IMR-90 (cell line): ENCODE data around the gene PIGW. TPM values are rescaled to one million over a fixed set of nuclear protein-coding genes. Genes with fewer than 3 reads are reported as not detected.

Source experiments
- ATAC-seq: fragments of 200-7000 bp; cut with Tn5 transposase; 2 replicates; pipeline ENCODE4 v1.9.1; 2020; ENCODE audit warnings: low read depth, mild to moderate bottlenecking, moderate library complexity
- BruUV-seq: library from RNA; stranded (reverse); fragments of 400-500 nt; replicated peaks from 2 replicates; lab custom pipeline; 2021; lab: Mats Ljungman, UMichigan
- CTCF ChIA-PET: fragments of 300-600 bp; formaldehyde crosslinking; extraction: SDS; loops from one replicate; lab custom pipeline; 2021; ENCODE audit warnings: antibody characterized with exemption; lab: Yijun Ruan, JAX
- POLR2A ChIA-PET: fragments of 300-600 bp; sonication (Branson Sonifier 250); formaldehyde crosslinking; loops from one replicate; lab custom pipeline; 2022; ENCODE audit warnings: antibody characterized with exemption; ENCODE audit not compliant: unreplicated experiment; lab: Charles Lee
- DNase-seq: peaks from one replicate; pipeline ENCODE4 v3.0.0; 2013
- H2AFZ ChIP-seq: replicated peaks from 2 replicates; pipeline ENCODE3; 2013; ENCODE audit warnings: low read length, mild to moderate bottlenecking; ENCODE audit not compliant: poor library complexity
- H2AK5ac ChIP-seq: 2 replicates; pipeline ENCODE4 v1.6.1; 2013; ENCODE audit warnings: low read depth, low read length, inconsistent platforms
- H2AK9ac ChIP-seq: replicated peaks from 2 replicates; pipeline ENCODE3; 2013; ENCODE audit warnings: mild to moderate bottlenecking, low read depth, low read length, moderate library complexity; ENCODE audit not compliant: poor library complexity
- H2BK120ac ChIP-seq: 2 replicates; pipeline ENCODE4 v1.6.1; 2013; ENCODE audit warnings: low read depth, low read length, inconsistent platforms
- H2BK15ac ChIP-seq: 3 replicates; pipeline ENCODE4 v1.6.1; 2013; ENCODE audit warnings: low read depth, low read length, inconsistent platforms
- H2BK20ac ChIP-seq: 2 replicates; pipeline ENCODE4 v1.6.1; 2013; ENCODE audit warnings: low read depth, mild to moderate bottlenecking, inconsistent platforms, low read length, moderate library complexity
- H2BK5ac ChIP-seq: 2 replicates; pipeline ENCODE4 v1.6.1; 2013; ENCODE audit warnings: mild to moderate bottlenecking, low read depth, low read length, inconsistent platforms; ENCODE audit not compliant: poor library complexity, severe bottlenecking
- H3K14ac ChIP-seq: replicated peaks from 2 replicates; pipeline ENCODE4 v1.6.1; 2013; ENCODE audit warnings: low read depth, low read length, inconsistent platforms
- H3K18ac ChIP-seq: 2 replicates; pipeline ENCODE4 v1.6.1; 2013; ENCODE audit warnings: low read depth, low read length, control low read depth
- H3K23ac ChIP-seq: 2 replicates; pipeline ENCODE4 v1.6.1; 2013; ENCODE audit warnings: low read depth, low read length, inconsistent platforms
- H3K27ac ChIP-seq: 2 replicates; pipeline ENCODE4 v1.5.1; 2013; ENCODE audit warnings: mild to moderate bottlenecking, control low read depth, low read length; ENCODE audit not compliant: insufficient read depth
- H3K27me3 ChIP-seq: 2 replicates; pipeline ENCODE4 v1.6.1; 2013; ENCODE audit warnings: low read length; ENCODE audit not compliant: control insufficient read depth, insufficient read depth
- H3K36me3 ChIP-seq: 2 replicates; pipeline ENCODE4 v1.6.1; 2013; ENCODE audit warnings: low read length, mixed read lengths; ENCODE audit not compliant: control insufficient read depth, insufficient read depth
- H3K4ac ChIP-seq: 2 replicates; pipeline ENCODE4 v1.6.1; 2013; ENCODE audit warnings: low read depth, low read length, inconsistent platforms
- H3K4me1 ChIP-seq: 2 replicates; pipeline ENCODE4 v1.6.1; 2013; ENCODE audit warnings: low read length, mixed read lengths; ENCODE audit not compliant: control insufficient read depth, insufficient read depth
- H3K4me2 ChIP-seq: 2 replicates; pipeline ENCODE4 v1.6.1; 2013; ENCODE audit warnings: low read depth, mild to moderate bottlenecking, control low read depth, low read length, moderate library complexity
- H3K4me3 ChIP-seq: 2 replicates; pipeline ENCODE4 v1.5.1; 2013; ENCODE audit warnings: low read depth, mild to moderate bottlenecking, control low read depth, low read length, moderate library complexity; ENCODE audit not compliant: insufficient read depth
- H3K56ac ChIP-seq: 2 replicates; pipeline ENCODE4 v1.6.1; 2013; ENCODE audit warnings: low read length, inconsistent platforms; ENCODE audit not compliant: insufficient read depth; ENCODE audit errors: extremely low read depth
- H3K79me1 ChIP-seq, 2 experiments: 2 replicates each; pipeline ENCODE4 v1.6.1; 2013; ENCODE audit warnings: low read length in 2 of 2, inconsistent platforms in 1 of 2, low read depth in 1 of 2
- H3K9ac ChIP-seq: 2 replicates; pipeline ENCODE4 v1.6.1; 2013; ENCODE audit warnings: low read depth, low read length, control low read depth
- H3K9me1 ChIP-seq: 2 replicates; pipeline ENCODE4 v1.6.1; 2013; ENCODE audit warnings: low read length, inconsistent platforms; ENCODE audit not compliant: insufficient read depth
- H3K9me3 ChIP-seq: 2 replicates; pipeline ENCODE4 v1.6.1; 2013; ENCODE audit warnings: low read length; ENCODE audit not compliant: control insufficient read depth, insufficient read depth
- H4K20me1 ChIP-seq: 2 replicates; pipeline ENCODE4 v1.6.1; 2013; ENCODE audit warnings: low read length, inconsistent platforms; ENCODE audit not compliant: insufficient read depth
- H4K5ac ChIP-seq: 2 replicates; pipeline ENCODE4 v1.6.1; 2013; ENCODE audit warnings: mild to moderate bottlenecking, low read depth, low read length, control low read depth
- H4K8ac ChIP-seq, 2 experiments: 2 replicates each; pipeline ENCODE4 v1.6.1; 2013; ENCODE audit warnings: low read depth in 2 of 2, low read length in 2 of 2, control low read depth in 1 of 2, inconsistent platforms in 1 of 2
- H4K91ac ChIP-seq: 2 replicates; pipeline ENCODE4 v1.6.1; 2013; ENCODE audit warnings: low read depth, low read length, inconsistent platforms; ENCODE audit not compliant: insufficient read depth
- BHLHE40 ChIP-seq: fragments of 150-350 bp; IDR thresholded peaks from 2 replicates; pipeline ENCODE4 v1.6.1; 2016; ENCODE audit warnings: mild to moderate bottlenecking, low read depth, low read length
- CEBPB ChIP-seq: IDR thresholded peaks from 2 replicates; pipeline ENCODE4 v1.6.1; 2012; ENCODE audit warnings: low read depth, low read length, improper control_type of control experiment
- CHD1 ChIP-seq: IDR thresholded peaks from 2 replicates; pipeline ENCODE4 v1.6.1; 2012; ENCODE audit warnings: low read depth, low read length, improper control_type of control experiment
- FOS ChIP-seq: fragments of 150-350 bp; IDR thresholded peaks from 2 replicates; pipeline ENCODE4 v1.6.1; 2016; ENCODE audit warnings: low read depth, low read length
- MAFK ChIP-seq: IDR thresholded peaks from 2 replicates; pipeline ENCODE4 v1.6.1; 2012; ENCODE audit warnings: low read depth, low read length, improper control_type of control experiment
- MAZ ChIP-seq: IDR thresholded peaks from 2 replicates; pipeline ENCODE4 v1.6.1; 2012; ENCODE audit warnings: low read depth, mild to moderate bottlenecking, low read length, improper control_type of control experiment, moderate library complexity, borderline replicate concordance
- MXI1 ChIP-seq: IDR thresholded peaks from 2 replicates; pipeline ENCODE4 v1.6.1; 2012; ENCODE audit warnings: low read depth, mild to moderate bottlenecking, low read length, moderate library complexity, borderline replicate concordance
- NFE2L2 ChIP-seq: fragments of 150-350 bp; IDR thresholded peaks from 2 replicates; pipeline ENCODE4 v1.6.1; 2016; ENCODE audit warnings: low read depth, mild to moderate bottlenecking, low read length
- POLR2A ChIP-seq: IDR thresholded peaks from 2 replicates; pipeline ENCODE4 v1.6.1; 2012; ENCODE audit warnings: mild to moderate bottlenecking, low read depth, low read length
- RAD21 ChIP-seq: IDR thresholded peaks from 2 replicates; pipeline ENCODE4 v1.6.1; 2012; ENCODE audit warnings: low read length, improper control_type of control experiment
- RCOR1 ChIP-seq: IDR thresholded peaks from 2 replicates; pipeline ENCODE4 v1.6.1; 2012; ENCODE audit warnings: mild to moderate bottlenecking, low read length, improper control_type of control experiment; ENCODE audit not compliant: insufficient replicate concordance
- RFX5 ChIP-seq: IDR thresholded peaks from 2 replicates; pipeline ENCODE4 v1.8.0; 2012; ENCODE audit warnings: low read depth, mild to moderate bottlenecking, low read length, moderate library complexity
- SMC3 ChIP-seq: fragments of 150-350 bp; IDR thresholded peaks from 2 replicates; pipeline ENCODE4 v1.6.1; 2016; ENCODE audit warnings: low read depth, mild to moderate bottlenecking, antibody characterized with exemption, low read length, moderate library complexity
- WGBS, 2 experiments: methylation state at CpG; one replicate each; pipeline versions ENCODE4 v1.1.5 to v1.1.7; 2013; ENCODE audit warnings: missing lambda C conversion rate in 2 of 2; ENCODE audit not compliant: insufficient read length in 1 of 2; ENCODE audit errors: extremely low coverage in 2 of 2; 5-methylcytosine and 5-hydroxymethylcytosine counted together
- dilution Hi-C: fragments of 300-500 bp; cut with HindIII; formaldehyde crosslinking; loops from one replicate; pipeline ENCODE4 v1.14.3; 2018; ENCODE audit warnings: low sequenced_read_pairs; ENCODE audit not compliant: unreplicated experiment
- in situ Hi-C: fragments of 300-500 bp; cut with MboI; formaldehyde crosslinking; loops from 3 replicates; pipeline ENCODE4 v1.14.3; 2019; ENCODE audit warnings: low sequenced_read_pairs, inconsistent platforms, mixed read lengths
- intact Hi-C: fragments of 100-400 bp; cut with micrococcal nuclease; formaldehyde crosslinking; loops from 2 replicates; pipeline ENCODE4 v1.10.0; 2022
- polyA plus RNA-seq, 3 experiments: library from polyadenylated mRNA; depleted of rRNA; stranded (reverse); fragments of >200 nt; gene quantifications; 2 replicates each; pipeline ENCODE4 v1.2.3, GENCODE V29; 2012; ENCODE audit warnings: low replicate concordance in 1 of 3
- total RNA-seq: library from RNA; depleted of rRNA; stranded (reverse); fragments of >200 nt; gene quantifications from 2 replicates; pipeline ENCODE4 v1.2.3, GENCODE V29; 2012
- TF ChIP-seq, protein P1 (sequence below): fragments of 150-350 bp; IDR thresholded peaks from 2 replicates; pipeline ENCODE4 v1.6.1; 2017; ENCODE audit warnings: mild to moderate bottlenecking, antibody characterized with exemption, low read length, low read depth
- TF ChIP-seq, protein P2 (sequence below): fragments of 150-350 bp; IDR thresholded peaks from 2 replicates; pipeline ENCODE4 v1.6.1; 2016; ENCODE audit warnings: low read depth, mild to moderate bottlenecking, low read length, moderate library complexity, borderline replicate concordance
- TF ChIP-seq, protein P3 (sequence below): conservative IDR thresholded peaks from 2 replicates; pipeline ENCODE4 v1.5.1; 2012; ENCODE audit warnings: mild to moderate bottlenecking, low read depth, low read length, improper control_type of control experiment

The PIGW gene
- total and polyA plus RNA-seq, 2 of the 4 experiments (the other 2 are of a cell fraction), result 4.5 to 5.5 TPM

DNA sequence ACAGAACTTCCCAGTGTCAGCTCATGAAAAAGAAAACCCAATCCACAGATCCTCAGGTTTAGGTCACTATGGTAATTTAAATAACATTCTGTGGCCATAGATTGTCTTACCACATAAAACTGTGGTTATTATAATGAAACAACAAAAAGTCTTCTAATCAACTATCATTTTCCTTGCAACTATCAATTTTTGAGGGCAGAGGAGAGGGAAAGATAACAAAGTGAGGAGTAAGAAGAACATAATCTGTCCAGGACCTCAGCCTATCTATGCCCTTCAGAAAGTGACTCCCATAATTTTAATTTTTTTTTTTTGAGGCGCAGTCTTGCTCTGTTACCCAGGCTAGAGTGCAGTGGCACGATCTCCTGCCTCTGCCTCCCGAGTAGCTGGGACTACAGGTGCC, 5.9 kb downstream of the PIGW start:
- dilution Hi-C loops, result no loop called here
- no TSS peak for BruUV-seq
- intact Hi-C loops, result no loop called here

More for the DNA sequence above, 5.9 kb downstream of the PIGW start:
- H4K5ac ChIP-seq, result no peak overlapping the region
- no peak overlapping the region for H3K56ac ChIP-seq
- no peak overlapping the region for H3K23ac ChIP-seq
- no peaks in the 10 kb centered on the region for H3K4me1 ChIP-seq
- ChIA-PET POLR2A (no interaction called here), CTCF (no interaction called here)
- no peaks in the 10 kb centered on the region for H3K27me3 ChIP-seq
- no peak overlapping the region for H3K14ac ChIP-seq
- no peak overlapping the region for H2BK5ac ChIP-seq
- no peak overlapping the region for H4K91ac ChIP-seq
- in situ Hi-C loops, result no loop called here
- H3K36me3 ChIP-seq, result no peaks in the 10 kb centered on the region
- TF ChIP-seq CEBPB (no peak), POLR2A (no peak), RCOR1 (no peak), SMC3 (no peak), BHLHE40 (no peak), FOS (no peak), MAFK (no peak), CHD1 (no peak), RAD21 (no peak), RFX5 (no peak), NFE2L2 (no peak), MXI1 (no peak), MAZ (no peak)
- TF ChIP-seq, protein P1, sequence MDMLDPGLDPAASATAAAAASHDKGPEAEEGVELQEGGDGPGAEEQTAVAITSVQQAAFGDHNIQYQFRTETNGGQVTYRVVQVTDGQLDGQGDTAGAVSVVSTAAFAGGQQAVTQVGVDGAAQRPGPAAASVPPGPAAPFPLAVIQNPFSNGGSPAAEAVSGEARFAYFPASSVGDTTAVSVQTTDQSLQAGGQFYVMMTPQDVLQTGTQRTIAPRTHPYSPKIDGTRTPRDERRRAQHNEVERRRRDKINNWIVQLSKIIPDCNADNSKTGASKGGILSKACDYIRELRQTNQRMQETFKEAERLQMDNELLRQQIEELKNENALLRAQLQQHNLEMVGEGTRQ, result no peak
- TF ChIP-seq, protein P2, sequence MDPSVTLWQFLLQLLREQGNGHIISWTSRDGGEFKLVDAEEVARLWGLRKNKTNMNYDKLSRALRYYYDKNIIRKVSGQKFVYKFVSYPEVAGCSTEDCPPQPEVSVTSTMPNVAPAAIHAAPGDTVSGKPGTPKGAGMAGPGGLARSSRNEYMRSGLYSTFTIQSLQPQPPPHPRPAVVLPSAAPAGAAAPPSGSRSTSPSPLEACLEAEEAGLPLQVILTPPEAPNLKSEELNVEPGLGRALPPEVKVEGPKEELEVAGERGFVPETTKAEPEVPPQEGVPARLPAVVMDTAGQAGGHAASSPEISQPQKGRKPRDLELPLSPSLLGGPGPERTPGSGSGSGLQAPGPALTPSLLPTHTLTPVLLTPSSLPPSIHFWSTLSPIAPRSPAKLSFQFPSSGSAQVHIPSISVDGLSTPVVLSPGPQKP, result no peak
- TF ChIP-seq, protein P3, sequence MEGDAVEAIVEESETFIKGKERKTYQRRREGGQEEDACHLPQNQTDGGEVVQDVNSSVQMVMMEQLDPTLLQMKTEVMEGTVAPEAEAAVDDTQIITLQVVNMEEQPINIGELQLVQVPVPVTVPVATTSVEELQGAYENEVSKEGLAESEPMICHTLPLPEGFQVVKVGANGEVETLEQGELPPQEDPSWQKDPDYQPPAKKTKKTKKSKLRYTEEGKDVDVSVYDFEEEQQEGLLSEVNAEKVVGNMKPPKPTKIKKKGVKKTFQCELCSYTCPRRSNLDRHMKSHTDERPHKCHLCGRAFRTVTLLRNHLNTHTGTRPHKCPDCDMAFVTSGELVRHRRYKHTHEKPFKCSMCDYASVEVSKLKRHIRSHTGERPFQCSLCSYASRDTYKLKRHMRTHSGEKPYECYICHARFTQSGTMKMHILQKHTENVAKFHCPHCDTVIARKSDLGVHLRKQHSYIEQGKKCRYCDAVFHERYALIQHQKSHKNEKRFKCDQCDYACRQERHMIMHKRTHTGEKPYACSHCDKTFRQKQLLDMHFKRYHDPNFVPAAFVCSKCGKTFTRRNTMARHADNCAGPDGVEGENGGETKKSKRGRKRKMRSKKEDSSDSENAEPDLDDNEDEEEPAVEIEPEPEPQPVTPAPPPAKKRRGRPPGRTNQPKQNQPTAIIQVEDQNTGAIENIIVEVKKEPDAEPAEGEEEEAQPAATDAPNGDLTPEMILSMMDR, result no peak
- no peaks in the 10 kb centered on the region for H3K9me1 ChIP-seq
- H3K4ac ChIP-seq, result no peak overlapping the region
- ATAC-seq (no peak), DNase-seq (no peak)
- peaks cover 24 to 45% of the 10 kb centered on the region in 2 experiments for H3K79me1 ChIP-seq
- no peak overlapping the region for H2AK5ac ChIP-seq
- peaks cover 3% of the 10 kb centered on the region for H4K20me1 ChIP-seq
- H3K9ac ChIP-seq, result no peak overlapping the region
- WGBS, 2 experiments, result 100% methylated on average over 1 of the region's 3 CpGs; no CpG with 5 or more reads in 1 of the 2 experiments
- no peak overlapping the region for H3K18ac ChIP-seq
- H3K4me3 ChIP-seq, result no peak overlapping the region
- no peak overlapping the region for H2BK120ac ChIP-seq
- no peak overlapping the region for H2BK15ac ChIP-seq
- no peak overlapping the region for H2BK20ac ChIP-seq
- no peak overlapping the region for H2AK9ac ChIP-seq
- no peaks in the 10 kb centered on the region for H3K9me3 ChIP-seq
- no peak overlapping the region for H3K27ac ChIP-seq
- H3K4me2 ChIP-seq, result no peak overlapping the region
- H4K8ac ChIP-seq, result no peak overlapping the region
- H2AFZ ChIP-seq, result no peak overlapping the region
